Measurements from ENCODE around the gene MTG1. TPM values are rescaled to one million over a fixed set of nuclear protein-coding genes. Genes with fewer than 3 reads are reported as not detected.
"Not testable (repeated sequence)": the region's sequence is repeated elsewhere in the genome, so short reads cannot be mapped to it uniquely, and the experiment has no call there.

MTG1 gene
- total RNA-seq, 1 donor from 2014 or later: 61.2 TPM

DNA sequence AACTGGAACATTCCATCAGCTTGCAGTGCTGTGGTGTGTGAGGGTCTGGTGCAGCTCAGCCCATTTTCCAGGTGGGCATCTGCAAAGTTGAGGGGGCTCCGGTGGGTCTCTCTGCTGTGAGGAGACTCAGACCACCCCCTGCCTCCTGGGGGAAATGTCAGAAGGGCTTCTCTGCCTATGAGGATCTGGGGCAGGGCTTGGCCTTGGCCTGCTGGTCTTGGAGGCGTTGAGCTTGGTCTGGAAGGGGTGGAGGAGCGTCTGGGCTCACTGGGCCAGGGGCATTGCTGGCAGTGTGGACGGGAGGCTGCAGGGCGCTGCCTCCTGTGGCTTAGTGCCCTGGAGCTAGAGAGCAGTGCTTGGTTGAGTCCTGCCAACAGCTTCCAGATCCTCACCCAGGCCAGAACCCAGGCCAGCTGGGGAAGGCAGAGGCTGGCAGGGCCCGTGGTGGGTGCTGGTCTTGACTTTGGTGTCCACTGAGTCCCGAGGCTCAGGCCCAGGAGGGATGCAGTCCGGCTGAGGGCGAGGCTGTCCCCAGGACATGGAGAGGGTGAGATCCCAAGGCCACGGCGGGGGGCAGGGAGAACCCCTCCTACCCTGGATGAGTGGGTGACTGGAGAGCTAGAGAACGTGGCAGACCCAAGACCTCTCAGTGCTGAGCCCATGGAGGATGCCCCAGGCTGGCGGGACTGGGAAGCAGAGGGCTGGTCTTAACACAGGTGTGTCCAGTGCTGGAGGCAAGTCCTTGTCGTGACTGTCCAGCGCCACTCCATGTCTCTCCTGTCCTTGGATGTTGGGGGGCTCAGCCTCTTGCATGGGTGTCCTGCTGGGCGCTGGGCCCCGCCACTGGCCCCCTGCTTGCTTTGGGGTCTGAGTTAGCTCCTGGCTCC lies 27.6 kb downstream of the MTG1 start:
- intact Hi-C loops (cut with micrococcal nuclease): no loop called here

GRCh38 chr10:133422223-133422806 lies 28.4 kb downstream of the MTG1 start:
- intact Hi-C loops (cut with micrococcal nuclease): no loop called here

GRCh38 chr10:133422807-133423771 lies 29.1 kb downstream of the MTG1 start:
- intact Hi-C loops (cut with micrococcal nuclease): no loop called here

- intact Hi-C loops (cut with micrococcal nuclease): not testable (repeated sequence)
These were observed 30.1 kb downstream of the MTG1 start for GRCh38 chr10:133424102-133424501.

DNA sequence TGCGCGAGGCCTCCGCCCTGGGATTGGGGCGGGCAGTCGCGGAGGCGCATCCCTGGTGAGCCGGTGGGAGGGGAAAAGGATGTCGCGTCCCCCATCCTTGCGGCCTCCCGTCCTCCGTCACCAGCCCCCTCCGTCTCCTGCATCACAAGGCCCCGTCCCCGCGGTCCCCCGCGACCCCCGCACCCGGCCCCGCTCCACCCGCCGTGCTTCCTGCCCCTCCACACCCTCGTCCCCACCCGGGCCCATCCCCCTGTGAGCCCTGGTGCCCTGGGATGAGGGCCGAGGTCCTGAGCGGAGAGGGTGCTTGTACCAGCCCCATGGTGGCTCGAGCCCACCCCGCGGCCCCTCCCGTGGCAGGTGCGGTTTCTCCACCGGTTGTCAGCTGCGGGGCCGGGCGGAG lies 30.6 kb downstream of the MTG1 start, which contains the start of gene SPRN:
SPRN (minus strand) TSS at position 25 of the 400 bp plus-strand sequence. CDS start 944 bp downstream, outside the sequence.
- intact Hi-C loops (cut with micrococcal nuclease): not testable (repeated sequence)

- intact Hi-C loops (cut with micrococcal nuclease): not testable (repeated sequence)
These were observed 35.6 kb downstream of the MTG1 start for GRCh38 chr10:133429571-133429970.

DNA sequence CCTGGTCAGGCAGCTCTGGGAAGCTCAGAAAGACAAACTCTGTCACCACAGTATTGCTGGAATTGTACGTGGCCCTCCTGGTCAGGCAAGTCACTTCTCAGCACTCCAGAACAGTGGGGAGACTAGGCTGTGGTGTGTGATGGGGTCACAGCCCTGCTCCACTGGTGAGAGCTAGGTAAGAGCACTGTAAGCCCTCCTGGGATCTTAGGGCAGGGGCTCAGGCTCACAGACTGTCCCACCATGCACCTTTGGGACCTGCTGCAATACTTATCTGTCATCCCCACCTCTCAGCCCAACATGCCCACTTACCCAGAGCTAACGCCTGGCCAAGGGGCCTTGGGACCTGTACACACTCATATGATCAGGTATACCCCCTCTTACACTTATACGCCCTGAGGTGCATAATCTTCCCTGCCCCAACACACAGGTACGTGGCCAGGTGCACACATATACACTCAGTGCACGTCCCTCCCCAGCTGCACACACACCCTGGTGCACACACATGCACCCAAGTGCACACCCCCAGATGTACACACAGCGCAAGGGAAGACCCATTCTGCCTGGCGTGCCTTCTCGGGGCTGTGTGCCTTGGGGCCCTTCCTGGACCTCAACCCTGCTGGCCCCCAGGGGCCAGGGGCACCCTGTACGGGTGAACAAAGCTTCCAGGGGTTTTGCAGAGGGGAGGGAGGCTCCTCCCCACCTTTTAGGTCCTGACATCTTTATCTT lies 38.1 kb downstream of the MTG1 start:
- intact Hi-C loops (cut with micrococcal nuclease): not testable (repeated sequence)

DNA sequence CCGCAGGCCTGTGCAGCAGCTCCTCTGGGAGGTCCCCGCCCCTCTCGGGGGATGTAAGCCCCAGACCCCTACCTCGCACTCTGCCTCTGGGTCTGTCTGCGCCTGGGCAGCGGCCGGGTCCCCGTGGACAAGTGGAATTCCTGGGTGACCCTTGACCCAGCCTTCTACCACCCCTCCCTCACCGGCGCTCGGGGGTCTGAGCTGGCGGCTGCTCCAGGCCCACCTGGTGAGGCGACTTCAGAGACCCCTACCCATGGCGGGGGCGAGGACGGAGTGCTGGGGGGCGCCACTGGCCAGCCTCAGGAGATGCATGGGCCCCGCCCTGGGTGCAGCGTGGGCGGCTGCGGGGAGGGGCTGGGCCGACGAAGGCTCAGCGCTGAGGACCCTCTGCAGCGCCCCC lies 38.8 kb downstream of the MTG1 start:
- intact Hi-C loops (cut with micrococcal nuclease): not testable (repeated sequence)

- intact Hi-C loops (cut with micrococcal nuclease): loop anchor here (2.0 kb wide), 1 partner anchor 82 kb away; no protein-coding TSS in a partner anchor
These were observed 44.8 kb downstream of the MTG1 start for GRCh38 chr10:133438711-133439273.

- intact Hi-C loops (cut with micrococcal nuclease): loop anchor here (2.0 to 10.0 kb wide), 2 partner anchors 55 to 81 kb away; no protein-coding TSS in a partner anchor
These were observed 45.8 kb downstream of the MTG1 start for GRCh38 chr10:133439517-133440461.

DNA sequence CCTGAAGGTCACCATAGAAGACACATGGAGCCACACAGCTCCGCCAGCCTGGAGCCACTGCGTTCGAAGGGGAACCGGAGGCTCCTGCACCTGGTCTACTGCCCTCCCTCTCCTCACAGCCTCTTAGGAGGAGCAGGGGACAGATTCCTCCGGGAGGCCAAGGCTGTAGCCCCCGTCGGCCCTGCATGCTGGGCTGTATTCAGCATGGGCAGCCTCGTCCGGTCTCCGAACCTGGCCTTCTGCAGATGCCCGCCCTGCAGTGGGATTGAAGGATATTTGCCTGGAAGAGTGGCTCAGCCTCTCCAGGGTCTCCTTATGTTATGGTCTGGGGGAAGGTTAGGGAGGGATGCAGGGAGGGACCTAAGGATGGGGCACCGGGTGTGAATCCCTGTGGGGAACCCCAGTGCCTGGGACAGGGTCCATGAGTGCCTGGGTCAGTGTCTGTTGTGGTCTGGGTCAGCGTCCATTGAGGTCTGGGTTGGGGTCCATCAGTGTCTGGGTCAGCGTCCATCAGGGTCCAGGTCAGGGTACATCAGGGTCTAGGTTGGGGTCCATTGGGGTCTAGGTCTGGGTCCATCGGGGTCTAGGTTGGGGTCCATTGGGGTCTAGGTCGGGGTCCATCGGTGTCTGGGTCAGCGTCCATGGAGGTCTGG lies 46.8 kb downstream of the MTG1 start:
- intact Hi-C loops (cut with micrococcal nuclease): loop anchor here (10.0 kb wide), 1 partner anchor 54 kb away; no protein-coding TSS in a partner anchor

- intact Hi-C loops (cut with micrococcal nuclease): loop anchor here (10.0 kb wide), 1 partner anchor 53 kb away; no protein-coding TSS in a partner anchor
These were observed 47.4 kb downstream of the MTG1 start for GRCh38 chr10:133441356-133441755.

- intact Hi-C loops (cut with micrococcal nuclease): loop anchor here (10.0 kb wide), 1 partner anchor 53 kb away; no protein-coding TSS in a partner anchor
These were observed 47.8 kb downstream of the MTG1 start for GRCh38 chr10:133441780-133442179.

DNA sequence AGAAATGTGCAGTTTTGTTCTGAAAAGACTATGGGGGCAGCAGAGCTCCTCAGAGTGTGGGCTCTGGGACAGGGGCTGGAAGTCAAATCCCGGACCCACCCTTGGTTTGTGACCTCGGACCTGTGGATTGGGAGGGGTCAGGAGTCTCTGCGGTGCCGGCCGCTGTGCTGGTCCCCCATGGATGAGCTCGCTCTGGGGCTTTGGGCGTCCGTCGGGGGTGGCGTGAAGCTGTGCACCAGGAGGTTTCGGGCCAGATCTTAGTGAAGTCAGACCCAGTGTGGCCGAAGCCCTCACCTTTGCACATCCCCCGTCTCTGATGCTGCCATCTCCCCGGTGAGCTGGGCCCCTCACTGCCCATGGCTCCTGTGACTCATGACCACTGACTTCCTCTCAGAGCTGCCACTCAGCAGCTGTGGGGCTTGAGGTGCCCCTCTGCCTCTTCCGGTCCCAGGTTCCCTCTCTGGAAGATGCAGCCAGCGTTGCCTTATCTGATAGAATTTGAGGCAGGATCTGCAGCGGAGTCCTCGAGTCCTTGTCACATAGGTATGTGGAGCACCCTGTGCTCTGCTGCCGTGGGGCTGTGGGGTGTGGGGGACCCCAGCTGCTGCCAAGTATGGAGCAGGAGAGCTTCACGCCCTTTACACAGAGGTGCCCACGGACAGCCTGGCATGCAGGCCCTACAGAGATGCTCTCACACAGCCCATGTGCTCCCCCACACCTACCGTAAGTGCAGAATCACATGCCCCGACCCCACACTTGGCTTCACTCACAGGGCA lies 48.4 kb downstream of the MTG1 start:
- intact Hi-C loops (cut with micrococcal nuclease): loop anchor here (10.0 kb wide), 1 partner anchor 52 kb away; no protein-coding TSS in a partner anchor

DNA sequence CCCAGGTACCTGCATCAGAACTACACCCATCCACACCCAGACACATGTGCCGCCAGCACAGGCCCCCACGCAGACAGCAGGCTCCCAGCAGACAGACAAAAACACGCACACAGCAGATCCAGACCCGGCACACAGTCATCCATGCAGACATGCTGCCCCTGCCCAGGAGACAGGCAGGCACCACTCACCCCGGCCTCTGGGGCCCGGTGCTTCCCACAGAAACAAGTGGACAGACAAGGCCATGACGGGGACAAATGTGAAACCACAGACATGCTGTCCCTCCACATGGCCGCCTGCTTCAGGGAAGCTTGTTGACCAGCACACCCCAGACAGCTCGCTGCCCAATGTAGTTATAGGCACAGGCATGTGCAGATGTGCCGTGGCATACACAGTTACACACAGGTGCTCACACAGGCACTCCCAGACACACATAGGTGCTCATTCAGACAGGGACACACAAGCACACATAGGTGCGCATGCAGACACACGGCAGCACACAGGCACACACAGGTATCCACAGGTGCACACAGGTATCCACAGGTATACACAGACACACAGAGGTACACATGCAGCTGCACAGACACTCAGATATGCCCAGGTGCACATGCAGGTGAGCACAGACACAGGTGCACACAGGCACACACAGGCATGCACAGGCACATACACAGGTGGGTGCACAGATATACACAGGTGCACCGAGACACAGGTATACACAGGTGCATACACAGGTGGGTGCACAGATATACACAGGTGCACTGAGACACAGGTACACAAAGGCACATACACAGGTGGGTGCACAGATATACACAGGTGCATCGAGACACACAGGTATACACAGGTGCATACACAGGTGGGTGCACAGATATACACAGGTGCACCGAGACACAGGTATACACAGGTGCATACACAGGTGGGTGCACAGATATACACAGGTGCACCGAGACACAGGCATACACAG lies 49.3 kb downstream of the MTG1 start:
- intact Hi-C loops (cut with micrococcal nuclease): loop anchor here (10.0 kb wide), 1 partner anchor 52 kb away; no protein-coding TSS in a partner anchor

Measured in T-helper 2 cell treated with Interferon-gamma antibody and Interleukin-4, amounts not matched to agents 100 ng/mL and 5 ng/mL, for 36 hours (primary cell).